Body of pancreas (tissue), 4 donors: Measurements from ENCODE around the gene SPRYD3. TPM values are rescaled to one million over a fixed set of nuclear protein-coding genes. Genes with fewer than 3 reads are reported as not detected.

Source experiments
- ATAC-seq: fragments of 150-250 bp; one replicate; pipeline ENCODE4 v1.9.1; 2016
- DNase-seq, 4 donors: peaks; one replicate each; pipeline ENCODE4 v3.0.0-alpha.2; 2019
- H3K27ac ChIP-seq, 4 donors: fragments of 200-600 bp; sonication (generic); 1 replicate in 3 of 4; 2 replicates in 1 of 4; pipeline versions ENCODE4 v1.5.1 to v1.6.1; 2016 to 2019; ENCODE audit warnings: mild to moderate bottlenecking in 1 of 4, mixed read lengths in 1 of 4, moderate library complexity in 1 of 4
- H3K27me3 ChIP-seq, 2 donors: fragments of 200-600 bp; sonication (generic); one replicate each; pipeline ENCODE4 v1.6.0; 2016; ENCODE audit warnings: mild to moderate bottlenecking in 1 of 2
- H3K36me3 ChIP-seq, 2 donors: fragments of 200-600 bp; sonication (generic); replicated peaks in 1 of 2; 2 replicates each; pipeline ENCODE4 v1.5.1; 2016; ENCODE audit warnings: low read depth in 2 of 2; ENCODE audit not compliant: insufficient read depth in 1 of 2
- H3K4me1 ChIP-seq: fragments of 200-600 bp; sonication (generic); one replicate; pipeline ENCODE4 v1.6.0; 2016
- H3K4me3 ChIP-seq, 2 donors: fragments of 200-600 bp; sonication (generic); 1 replicate in 1 of 2; 2 replicates in 1 of 2; pipeline ENCODE4 v1.5.1; 2016 to 2019
- H3K9me3 ChIP-seq, 3 donors: fragments of 200-600 bp; sonication (generic); 1 replicate in 2 of 3; 2 replicates in 1 of 3; pipeline ENCODE4 v1.5.1; 2016
- CTCF ChIP-seq, 7 experiments: fragments of 450-650 bp in 4 of 7; fragments of 200-600 bp in 3 of 7; sonication (generic) in 3 of 7; IDR thresholded peaks; one replicate each; pipeline ENCODE4 v1.5.1; 2016 to 2019; ENCODE audit warnings: antibody characterized with exemption in 7 of 7
- POLR2A ChIP-seq, 3 donors: fragments of 450-650 bp; IDR thresholded peaks; one replicate each; pipeline ENCODE4 v1.6.1; 2016; ENCODE audit warnings: antibody characterized with exemption in 3 of 3, mild to moderate bottlenecking in 2 of 3
- WGBS, 2 donors: methylation state at CpG; one replicate each; pipeline ENCODE4 v1.1.5; 2017; 5-methylcytosine and 5-hydroxymethylcytosine counted together
- intact Hi-C: fragments of 100-400 bp; cut with DNase I; formaldehyde crosslinking; loops from one replicate; pipeline ENCODE4 v1.15.1; 2023
- total RNA-seq, 2 donors: library from RNA; depleted of rRNA; stranded (reverse); fragments of >200 nt; gene quantifications; one replicate each; pipeline ENCODE4 v1.1.0, GENCODE V29; 2016

Gene SPRYD3
- total RNA-seq, 2 donors from 2014 or later: 35.3 to 59.3 TPM

DNA sequence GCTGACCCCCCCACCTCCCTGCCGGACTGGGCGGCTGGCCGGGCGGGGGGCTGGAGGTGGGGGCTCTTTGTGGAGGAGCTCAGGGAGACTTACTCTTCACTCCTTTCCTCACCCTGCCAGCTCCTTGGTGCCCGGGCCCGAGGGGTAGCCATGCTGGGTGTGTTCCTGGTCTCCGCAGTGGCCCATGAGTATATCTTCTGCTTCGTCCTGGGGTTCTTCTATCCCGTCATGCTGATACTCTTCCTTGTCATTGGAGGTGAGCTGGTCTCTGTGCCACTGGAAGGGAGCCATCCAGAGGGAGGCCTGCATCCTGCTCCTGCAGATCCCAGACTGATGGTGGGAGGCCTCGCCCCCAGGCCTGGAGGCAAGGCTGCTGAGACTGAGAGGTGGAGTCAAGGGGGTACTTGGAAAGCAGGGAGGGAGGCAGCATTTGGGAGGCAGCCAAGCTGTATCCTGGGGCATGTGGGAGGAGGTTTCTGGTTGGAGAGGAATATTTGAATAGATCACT is 43.8 kb upstream of the SPRYD3 start:
- ATAC-seq (no peak), DNase-seq (no peak)
- H3K4me3 ChIP-seq: no peak overlapping the region
- no peaks in the 10 kb centered on the region for H3K36me3 ChIP-seq
- no peak overlapping the region for H3K27ac ChIP-seq
- 84 to 93% methylated on average over 2 to 10 of the region's 10 CpGs for WGBS, 2 donors
- TF ChIP-seq POLR2A (IDR thresholded peaks at IDR 0.05): no peak
- no peak for TF ChIP-seq CTCF (IDR thresholded peaks at IDR 0.05)
- H3K27me3 ChIP-seq: no peaks in the 10 kb centered on the region
- intact Hi-C loops: no loop called here
- no peaks in the 10 kb centered on the region for H3K9me3 ChIP-seq
- H3K4me1 ChIP-seq: no peaks in the 10 kb centered on the region

- Histone ChIP-seq H3K36me3 (no peaks in the 10 kb centered on the region), H3K27ac (no peak overlapping the region), H3K4me1 (no peaks in the 10 kb centered on the region), H3K4me3 (no peak overlapping the region), H3K9me3 (no peaks in the 10 kb centered on the region), H3K27me3 (no peaks in the 10 kb centered on the region)
- TF ChIP-seq CTCF (IDR thresholded peaks at IDR 0.05) (no peak), POLR2A (IDR thresholded peaks at IDR 0.05) (no peak)
- intact Hi-C loops: no loop called here
- WGBS, 2 donors: 80 to 86% methylated on average over 12 of the region's 12 CpGs
- DNase-seq: no peak
- ATAC-seq: no peak
These were observed 41.7 kb upstream of the SPRYD3 start for GRCh38 chr12:53120685-53121525.

GRCh38 chr12:53118751-53119300 is 39.6 kb upstream of the SPRYD3 start:
- Histone ChIP-seq H3K36me3 (no peaks in the 10 kb centered on the region), H3K27me3 (no peaks in the 10 kb centered on the region), H3K27ac (no peak overlapping the region), H3K4me1 (no peaks in the 10 kb centered on the region), H3K4me3 (no peak overlapping the region), H3K9me3 (no peaks in the 10 kb centered on the region)
- intact Hi-C loops: no loop called here
- no peak for TF ChIP-seq POLR2A (IDR thresholded peaks at IDR 0.05)
- WGBS, 2 donors: 70 to 77% methylated on average over 7 to 8 of the region's 8 CpGs
- no peak for ATAC-seq
- DNase-seq: no peak

DNA sequence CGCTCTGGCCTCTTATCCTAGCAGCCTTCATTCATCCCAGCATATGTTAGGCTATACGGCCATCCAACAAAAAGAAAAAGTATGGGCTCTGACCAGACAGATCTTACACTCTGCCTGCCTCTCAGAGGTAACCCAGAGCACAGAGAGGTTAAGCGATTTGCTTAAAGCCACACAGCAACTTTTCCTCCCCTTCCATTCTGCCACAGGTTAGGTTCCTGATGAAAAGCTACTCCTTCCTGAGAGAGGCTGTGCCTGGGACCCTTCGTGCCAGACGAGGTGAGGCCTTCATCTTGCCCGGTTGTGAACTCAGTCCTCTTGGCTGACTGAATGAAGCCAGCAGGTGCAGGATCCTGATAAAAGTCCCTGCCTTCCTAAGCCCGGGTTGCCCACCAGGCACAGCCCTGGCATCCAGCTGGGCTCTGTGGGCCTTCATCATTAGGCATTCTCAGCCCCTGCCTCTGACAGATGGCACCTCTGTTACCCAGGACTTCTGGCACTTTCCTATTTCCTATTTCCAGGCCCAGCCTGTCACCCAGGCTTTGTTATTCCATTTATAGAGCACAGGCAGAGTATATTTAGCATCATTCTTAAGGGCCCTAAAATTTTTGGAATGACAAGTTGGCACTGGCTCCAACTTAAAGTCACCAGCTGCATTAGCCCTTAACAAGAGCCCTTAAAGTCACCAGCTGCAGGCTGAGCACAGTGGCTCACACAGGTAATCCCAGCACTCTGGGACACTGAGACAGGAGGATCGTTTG is 36.9 kb upstream of the SPRYD3 start:
- WGBS, 2 donors: 86 to 91% methylated on average over 6 to 8 of the region's 8 CpGs
- H3K9me3 ChIP-seq: no peaks in the 10 kb centered on the region
- no peak overlapping the region for H3K27ac ChIP-seq
- ATAC-seq: no peak
- H3K36me3 ChIP-seq: no peaks in the 10 kb centered on the region
- H3K4me1 ChIP-seq: no peaks in the 10 kb centered on the region
- intact Hi-C loops: no loop called here
- H3K27me3 ChIP-seq: no peaks in the 10 kb centered on the region
- DNase-seq: no peak
- TF ChIP-seq CTCF (IDR thresholded peaks at IDR 0.05) (no peak), POLR2A (IDR thresholded peaks at IDR 0.05) (no peak)
- no peak overlapping the region for H3K4me3 ChIP-seq
